K562 (cell line): ENCODE measurements around the gene TYRO3. TPM values are rescaled to one million over a fixed set of nuclear protein-coding genes. Genes with fewer than 3 reads are reported as not detected.

Experiments
- CTBP1 ChIP-seq: fragments of 450-650 bp; IDR thresholded peaks from 2 replicates; pipeline ENCODE4 v1.6.1; 2016; ENCODE audit warnings: borderline replicate concordance
- CXXC5 ChIP-seq: fragments of 250-450 bp; sonication (Bioruptor Pico); IDR thresholded peaks from 2 replicates; pipeline ENCODE4 v1.8.0; 2022; ENCODE audit warnings: inconsistent platforms, mild to moderate bottlenecking, moderate library complexity
- GABPB1 ChIP-seq: sonication (generic); formaldehyde crosslinking; IDR thresholded peaks from 2 replicates; pipeline ENCODE4 v1.8.0; 2022; ENCODE audit warnings: mild to moderate bottlenecking, missing genetic modification reagents
- GATAD2B ChIP-seq: fragments of 450-650 bp; IDR thresholded peaks from 2 replicates; pipeline ENCODE4 v1.6.1; 2017; ENCODE audit warnings: mild to moderate bottlenecking, borderline replicate concordance
- GTF2A2 ChIP-seq: IDR thresholded peaks from 2 replicates; pipeline ENCODE4 v1.6.1; 2016; ENCODE audit warnings: mild to moderate bottlenecking, missing genetic modification characterization, missing compliant biosample characterization
- ILF3 ChIP-seq: fragments of 450-650 bp; IDR thresholded peaks from 2 replicates; pipeline ENCODE4 v1.6.1; 2018; ENCODE audit warnings: antibody characterized with exemption, mild to moderate bottlenecking, moderate library complexity, borderline replicate concordance
- SMAD4 ChIP-seq: fragments of 250-450 bp; sonication (Bioruptor Pico); conservative IDR thresholded peaks from 2 replicates; pipeline ENCODE4 v1.8.0; 2021; ENCODE audit warnings: inconsistent platforms, mild to moderate bottlenecking, moderate library complexity
- SOX6 ChIP-seq: fragments of 450-650 bp; IDR thresholded peaks from 2 replicates; pipeline ENCODE4 v1.6.1; 2014; ENCODE audit warnings: mild to moderate bottlenecking
- TOE1 ChIP-seq, 2 experiments: fragments of 450-650 bp in 1 of 2; sonication (generic) in 1 of 2; formaldehyde crosslinking in 1 of 2; IDR thresholded peaks; 2 replicates each; pipeline versions ENCODE4 v1.7.1 to v1.8.0; 2016 to 2022; ENCODE audit warnings: borderline replicate concordance in 2 of 2, mild to moderate bottlenecking in 2 of 2, antibody characterized with exemption in 1 of 2, inconsistent platforms in 1 of 2, low read depth in 1 of 2, missing genetic modification reagents in 1 of 2, moderate library complexity in 1 of 2
- ZBTB1 ChIP-seq: sonication (generic); formaldehyde crosslinking; IDR thresholded peaks from 2 replicates; pipeline ENCODE4 v1.8.1; 2023; ENCODE audit warnings: missing genetic modification reagents, low read depth, mild to moderate bottlenecking, borderline replicate concordance
- polyA plus RNA-seq, 8 experiments: library from polyadenylated mRNA; depleted of rRNA in 4 of 8; stranded (reverse) in 5 of 8; unstranded in 3 of 8; fragments of >200 nt; fragmentation: Nextera tagmentation in 2 of 8; fragmentation: Illumina TruSeq in 1 of 8; extraction: Ambion mirVana in 2 of 8; extraction: Trizol in 1 of 8; gene quantifications; 2 replicates each; pipeline versions ENCODE4 v1.2.1 to v1.2.3, GENCODE V29; 2011 to 2014; ENCODE audit warnings: inconsistent platforms in 1 of 8, missing spikeins in 1 of 8
- total RNA-seq, 7 experiments: library from RNA; depleted of rRNA in 6 of 7; stranded (reverse); fragments of >200 nt in 6 of 7; fragmentation: Illumina TruSeq in 2 of 7; extraction: Trizol in 2 of 7; gene quantifications; 2 replicates each; pipeline versions ENCODE4 v1.2.1 to v1.2.3, GENCODE V29; 2011 to 2021; ENCODE audit warnings: low replicate concordance in 1 of 7
- TF ChIP-seq, protein P1 (sequence below): sonication (generic); formaldehyde crosslinking; IDR thresholded peaks from 2 replicates; pipeline ENCODE4 v1.5.0; 2020; ENCODE audit warnings: missing genetic modification reagents
- TF ChIP-seq, protein P2 (sequence below): sonication (generic); formaldehyde crosslinking; IDR thresholded peaks from 2 replicates; pipeline ENCODE4 v1.8.0; 2022; ENCODE audit warnings: mild to moderate bottlenecking, missing genetic modification reagents
- TF ChIP-seq, protein P3 (sequence below), 3 experiments: fragments of 200-800 bp in 1 of 3; fragments of 250-450 bp in 1 of 3; fragments of 450-650 bp in 1 of 3; sonication (Bioruptor Pico) in 1 of 3; sonication (Bioruptor generic) in 1 of 3; formaldehyde crosslinking in 1 of 3; IDR thresholded peaks; 2 replicates each; pipeline versions ENCODE4 v1.6.1 to v1.8.0; 2016 to 2022; ENCODE audit warnings: mild to moderate bottlenecking in 2 of 3, missing genetic modification characterization in 2 of 3, missing compliant biosample characterization in 1 of 3, moderate library complexity in 1 of 3
- TF ChIP-seq, protein P4 (sequence below): fragments of 450-650 bp; conservative IDR thresholded peaks from 2 replicates; pipeline ENCODE4 v1.6.1; 2016; ENCODE audit warnings: missing genetic modification characterization, low read depth, mild to moderate bottlenecking, missing compliant biosample characterization, moderate library complexity

The TYRO3 gene
- total and polyA plus RNA-seq, 9 of the 15 experiments (the other 6 are each of a cell fraction or from before 2014, with no cell fraction given) = 2.6 to 39.6 (median 18.6) TPM

DNA sequence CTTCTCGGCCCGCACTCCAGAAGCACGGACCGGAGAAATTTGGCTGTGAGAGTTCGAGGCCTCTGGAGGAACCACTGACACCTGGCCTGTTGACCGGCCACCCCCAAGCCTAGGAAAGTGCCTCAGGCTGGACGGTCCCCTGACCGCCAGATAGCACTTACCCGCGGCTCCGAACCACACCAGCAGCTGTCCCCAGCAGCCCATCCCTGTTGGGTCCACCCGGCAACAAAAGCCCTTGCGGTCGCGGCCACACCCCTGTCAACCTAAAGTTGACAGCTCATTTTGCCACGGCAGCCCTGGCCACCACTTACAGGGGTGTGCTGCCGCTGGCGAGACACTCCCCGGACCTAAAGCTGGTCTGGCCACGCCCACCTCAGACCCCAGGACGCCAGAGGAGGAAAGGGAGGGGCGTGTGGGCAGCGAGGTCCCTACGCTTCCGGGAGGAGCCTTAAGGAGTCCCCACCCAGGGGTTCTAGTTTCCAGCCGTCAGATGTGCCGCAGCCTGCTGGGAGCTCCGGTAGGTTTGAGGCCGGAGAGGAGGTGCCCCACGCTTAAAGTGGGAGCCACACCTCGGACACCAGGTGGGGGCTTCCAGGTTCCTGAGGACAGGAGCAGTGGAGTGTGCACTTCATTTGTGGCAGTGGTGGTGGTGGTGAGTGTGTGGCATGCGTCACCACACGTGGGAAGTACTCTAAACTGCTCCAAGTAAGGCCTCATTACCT lies 45.3 kb upstream of the TYRO3 start, which contains the start of gene LTK (continued):
- TF ChIP-seq, protein P1, sequence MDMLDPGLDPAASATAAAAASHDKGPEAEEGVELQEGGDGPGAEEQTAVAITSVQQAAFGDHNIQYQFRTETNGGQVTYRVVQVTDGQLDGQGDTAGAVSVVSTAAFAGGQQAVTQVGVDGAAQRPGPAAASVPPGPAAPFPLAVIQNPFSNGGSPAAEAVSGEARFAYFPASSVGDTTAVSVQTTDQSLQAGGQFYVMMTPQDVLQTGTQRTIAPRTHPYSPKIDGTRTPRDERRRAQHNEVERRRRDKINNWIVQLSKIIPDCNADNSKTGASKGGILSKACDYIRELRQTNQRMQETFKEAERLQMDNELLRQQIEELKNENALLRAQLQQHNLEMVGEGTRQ = no peak
- peak; percentile 56 for TF ChIP-seq GABPB1 (CRISPR knock-in tag)
- peak; percentile 40; the same call in 1 of the 2 replicates for TF ChIP-seq SOX6
- TF ChIP-seq, protein P2, sequence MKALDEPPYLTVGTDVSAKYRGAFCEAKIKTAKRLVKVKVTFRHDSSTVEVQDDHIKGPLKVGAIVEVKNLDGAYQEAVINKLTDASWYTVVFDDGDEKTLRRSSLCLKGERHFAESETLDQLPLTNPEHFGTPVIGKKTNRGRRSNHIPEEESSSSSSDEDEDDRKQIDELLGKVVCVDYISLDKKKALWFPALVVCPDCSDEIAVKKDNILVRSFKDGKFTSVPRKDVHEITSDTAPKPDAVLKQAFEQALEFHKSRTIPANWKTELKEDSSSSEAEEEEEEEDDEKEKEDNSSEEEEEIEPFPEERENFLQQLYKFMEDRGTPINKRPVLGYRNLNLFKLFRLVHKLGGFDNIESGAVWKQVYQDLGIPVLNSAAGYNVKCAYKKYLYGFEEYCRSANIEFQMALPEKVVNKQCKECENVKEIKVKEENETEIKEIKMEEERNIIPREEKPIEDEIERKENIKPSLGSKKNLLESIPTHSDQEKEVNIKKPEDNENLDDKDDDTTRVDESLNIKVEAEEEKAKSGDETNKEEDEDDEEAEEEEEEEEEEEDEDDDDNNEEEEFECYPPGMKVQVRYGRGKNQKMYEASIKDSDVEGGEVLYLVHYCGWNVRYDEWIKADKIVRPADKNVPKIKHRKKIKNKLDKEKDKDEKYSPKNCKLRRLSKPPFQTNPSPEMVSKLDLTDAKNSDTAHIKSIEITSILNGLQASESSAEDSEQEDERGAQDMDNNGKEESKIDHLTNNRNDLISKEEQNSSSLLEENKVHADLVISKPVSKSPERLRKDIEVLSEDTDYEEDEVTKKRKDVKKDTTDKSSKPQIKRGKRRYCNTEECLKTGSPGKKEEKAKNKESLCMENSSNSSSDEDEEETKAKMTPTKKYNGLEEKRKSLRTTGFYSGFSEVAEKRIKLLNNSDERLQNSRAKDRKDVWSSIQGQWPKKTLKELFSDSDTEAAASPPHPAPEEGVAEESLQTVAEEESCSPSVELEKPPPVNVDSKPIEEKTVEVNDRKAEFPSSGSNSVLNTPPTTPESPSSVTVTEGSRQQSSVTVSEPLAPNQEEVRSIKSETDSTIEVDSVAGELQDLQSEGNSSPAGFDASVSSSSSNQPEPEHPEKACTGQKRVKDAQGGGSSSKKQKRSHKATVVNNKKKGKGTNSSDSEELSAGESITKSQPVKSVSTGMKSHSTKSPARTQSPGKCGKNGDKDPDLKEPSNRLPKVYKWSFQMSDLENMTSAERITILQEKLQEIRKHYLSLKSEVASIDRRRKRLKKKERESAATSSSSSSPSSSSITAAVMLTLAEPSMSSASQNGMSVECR (CRISPR knock-in tag) = 0 out of 2 replicates have a peak, but pooled peaks have one; percentile 52
- TF ChIP-seq ZBTB1 (CRISPR knock-in tag) = peak; percentile 80; the same call in 1 of the 2 replicates
- TF ChIP-seq CXXC5 (CRISPR knock-in tag) = 0 out of 2 replicates have a peak, but pooled peaks have one; percentile 49
- no peak for TF ChIP-seq ILF3
- peak; percentile 87; the same call in 1 of the 2 replicates for TF ChIP-seq CTBP1
- peak; percentile 85 for TF ChIP-seq SMAD4 (CRISPR knock-in tag)
- TF ChIP-seq, protein P3, sequence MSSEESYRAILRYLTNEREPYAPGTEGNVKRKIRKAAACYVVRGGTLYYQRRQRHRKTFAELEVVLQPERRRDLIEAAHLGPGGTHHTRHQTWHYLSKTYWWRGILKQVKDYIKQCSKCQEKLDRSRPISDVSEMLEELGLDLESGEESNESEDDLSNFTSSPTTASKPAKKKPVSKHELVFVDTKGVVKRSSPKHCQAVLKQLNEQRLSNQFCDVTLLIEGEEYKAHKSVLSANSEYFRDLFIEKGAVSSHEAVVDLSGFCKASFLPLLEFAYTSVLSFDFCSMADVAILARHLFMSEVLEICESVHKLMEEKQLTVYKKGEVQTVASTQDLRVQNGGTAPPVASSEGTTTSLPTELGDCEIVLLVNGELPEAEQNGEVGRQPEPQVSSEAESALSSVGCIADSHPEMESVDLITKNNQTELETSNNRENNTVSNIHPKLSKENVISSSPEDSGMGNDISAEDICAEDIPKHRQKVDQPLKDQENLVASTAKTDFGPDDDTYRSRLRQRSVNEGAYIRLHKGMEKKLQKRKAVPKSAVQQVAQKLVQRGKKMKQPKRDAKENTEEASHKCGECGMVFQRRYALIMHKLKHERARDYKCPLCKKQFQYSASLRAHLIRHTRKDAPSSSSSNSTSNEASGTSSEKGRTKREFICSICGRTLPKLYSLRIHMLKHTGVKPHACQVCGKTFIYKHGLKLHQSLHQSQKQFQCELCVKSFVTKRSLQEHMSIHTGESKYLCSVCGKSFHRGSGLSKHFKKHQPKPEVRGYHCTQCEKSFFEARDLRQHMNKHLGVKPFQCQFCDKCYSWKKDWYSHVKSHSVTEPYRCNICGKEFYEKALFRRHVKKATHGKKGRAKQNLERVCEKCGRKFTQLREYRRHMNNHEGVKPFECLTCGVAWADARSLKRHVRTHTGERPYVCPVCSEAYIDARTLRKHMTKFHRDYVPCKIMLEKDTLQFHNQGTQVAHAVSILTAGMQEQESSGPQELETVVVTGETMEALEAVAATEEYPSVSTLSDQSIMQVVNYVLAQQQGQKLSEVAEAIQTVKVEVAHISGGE (CRISPR knock-in tag; IDR thresholded peaks at IDR 0.05) = peak in 1 of 3 experiments; percentile 51; a peak in 1 of 6 replicates
- TF ChIP-seq GATAD2B = 0 out of 2 replicates have a peak, but pooled peaks have one; percentile 32
- TF ChIP-seq GTF2A2 = no peak
- TF ChIP-seq, protein P4, sequence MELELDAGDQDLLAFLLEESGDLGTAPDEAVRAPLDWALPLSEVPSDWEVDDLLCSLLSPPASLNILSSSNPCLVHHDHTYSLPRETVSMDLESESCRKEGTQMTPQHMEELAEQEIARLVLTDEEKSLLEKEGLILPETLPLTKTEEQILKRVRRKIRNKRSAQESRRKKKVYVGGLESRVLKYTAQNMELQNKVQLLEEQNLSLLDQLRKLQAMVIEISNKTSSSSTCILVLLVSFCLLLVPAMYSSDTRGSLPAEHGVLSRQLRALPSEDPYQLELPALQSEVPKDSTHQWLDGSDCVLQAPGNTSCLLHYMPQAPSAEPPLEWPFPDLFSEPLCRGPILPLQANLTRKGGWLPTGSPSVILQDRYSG (tag) = no peak
- no peak for TF ChIP-seq TOE1 (IDR thresholded peaks at IDR 0.05; ENCODE audit: borderline replicate concordance)
- TF ChIP-seq TOE1 (CRISPR knock-in tag; IDR thresholded peaks at IDR 0.05; ENCODE audit: borderline replicate concordance, low read depth) = no peak
